Anterior cingulate cortex (tissue), 58 donors: ENCODE results near the gene ARHGAP28.

Experiments used
- DNase-seq, 58 donors: peaks; one replicate each; lab custom pipeline; 2025; lab: John Stamatoyannopoulos, UW

ARHGAP28 gene

GRCh38 chr18:6731222-6731596, 1.7 kb downstream of the ARHGAP28 start:
- no peak for DNase-seq

DNA sequence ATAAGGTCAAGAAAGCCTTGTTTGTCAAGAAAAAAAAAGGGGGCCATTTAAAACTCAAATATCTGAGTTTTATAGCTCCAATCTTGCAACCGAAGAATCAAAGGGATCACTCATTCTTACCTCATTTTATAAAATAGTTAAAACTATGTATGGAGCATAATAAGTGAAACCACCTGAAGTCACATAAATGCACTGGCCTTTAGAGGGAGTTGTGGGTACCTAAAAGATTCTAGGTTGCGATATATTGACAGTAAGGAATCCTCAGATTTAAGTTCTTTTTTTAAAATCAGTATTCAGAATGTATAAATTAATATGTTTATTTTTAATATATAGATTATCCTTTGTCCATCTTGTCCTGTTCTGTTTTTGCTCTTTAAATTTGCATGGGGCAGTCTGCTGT, 3.4 kb downstream of the ARHGAP28 start:
- DNase-seq: no peak

GRCh38 chr18:6733758-6734157, 4.2 kb downstream of the ARHGAP28 start:
- no peak for DNase-seq

- DNase-seq: no peak
Observed at GRCh38 chr18:6734726-6735430, 5.4 kb downstream of the ARHGAP28 start.

GRCh38 chr18:6737833-6738232, 8.3 kb downstream of the ARHGAP28 start:
- no peak for DNase-seq

- no peak for DNase-seq
Observed at GRCh38 chr18:6738622-6739021, 9.1 kb downstream of the ARHGAP28 start.

GRCh38 chr18:6741232-6741663, 11.7 kb downstream of the ARHGAP28 start:
- DNase-seq: peak in 2 of 58 donors; percentile 6 to 16

- DNase-seq: no peak
Observed at GRCh38 chr18:6741786-6742185, 12.3 kb downstream of the ARHGAP28 start.

- DNase-seq: no peak
Observed at GRCh38 chr18:6743999-6744398, 14.5 kb downstream of the ARHGAP28 start.

- DNase-seq: no peak
Observed at GRCh38 chr18:6744816-6745455, 15.4 kb downstream of the ARHGAP28 start.

- no peak for DNase-seq
Observed at GRCh38 chr18:6745504-6746031, 16.1 kb downstream of the ARHGAP28 start.

DNA sequence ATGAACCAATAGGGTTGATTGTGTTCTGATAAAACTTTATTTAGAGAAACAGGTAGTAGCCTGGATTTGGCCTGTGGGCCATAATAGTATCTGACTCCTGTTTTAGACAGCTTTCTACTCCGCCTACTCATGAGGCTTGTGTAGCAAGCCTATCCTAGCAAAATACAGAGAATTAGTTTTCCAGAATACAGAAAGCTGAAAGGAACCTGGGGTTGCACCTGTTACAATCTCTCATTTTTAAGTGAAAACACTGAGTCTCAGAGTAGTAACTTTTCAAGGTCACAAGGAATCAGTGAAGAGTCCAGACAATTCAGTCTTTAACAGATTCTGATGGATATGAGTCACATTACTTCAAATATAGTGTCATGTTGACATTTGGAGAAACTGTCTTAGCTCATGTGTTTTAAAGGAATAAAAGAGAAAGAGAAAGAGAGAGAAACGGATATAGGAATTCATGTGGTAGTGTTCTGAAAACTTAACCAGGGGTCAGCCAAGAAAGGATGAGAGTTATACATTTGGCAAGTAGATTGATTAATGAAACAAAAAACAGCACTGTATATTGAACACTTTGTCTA, 17.0 kb downstream of the ARHGAP28 start:
- DNase-seq: no peak

DNA sequence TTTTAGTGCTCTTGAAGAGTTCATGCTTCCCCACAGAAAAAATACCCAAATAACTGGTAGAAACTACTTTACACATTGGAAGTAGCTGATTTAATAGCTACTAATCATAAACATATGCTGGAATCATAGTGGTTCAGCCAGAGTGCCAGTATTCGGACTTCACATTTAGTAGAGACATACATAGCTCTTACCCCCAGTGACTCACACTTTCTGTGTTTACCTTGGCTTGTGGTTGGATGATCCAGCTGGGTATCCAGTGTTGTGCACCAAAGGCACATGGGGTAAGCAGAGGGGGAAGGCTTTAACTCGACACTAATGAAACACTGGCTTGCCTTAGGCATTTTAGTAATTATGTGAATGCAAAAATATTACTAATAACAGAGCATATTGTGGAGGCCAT, 18.1 kb downstream of the ARHGAP28 start:
- DNase-seq: no peak

DNA sequence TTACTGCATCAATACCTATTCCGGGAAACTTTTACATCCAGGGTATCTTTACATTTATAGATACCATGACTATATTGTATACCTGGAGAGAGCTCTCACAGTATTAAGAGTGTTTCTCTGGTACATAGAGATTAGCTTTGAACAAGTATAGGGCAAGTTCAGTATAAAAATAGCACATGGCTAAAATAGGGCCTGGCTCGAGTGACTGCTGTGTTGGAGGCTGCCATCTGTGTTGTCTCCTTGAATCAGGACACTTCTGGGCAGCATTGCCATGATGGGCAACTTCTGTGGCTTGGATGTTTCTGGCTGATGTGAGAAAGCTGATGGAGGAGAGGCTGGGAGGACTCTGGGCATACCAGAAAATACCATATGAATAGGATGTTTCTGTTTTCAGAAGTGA, 18.7 kb downstream of the ARHGAP28 start:
- no peak for DNase-seq

DNA sequence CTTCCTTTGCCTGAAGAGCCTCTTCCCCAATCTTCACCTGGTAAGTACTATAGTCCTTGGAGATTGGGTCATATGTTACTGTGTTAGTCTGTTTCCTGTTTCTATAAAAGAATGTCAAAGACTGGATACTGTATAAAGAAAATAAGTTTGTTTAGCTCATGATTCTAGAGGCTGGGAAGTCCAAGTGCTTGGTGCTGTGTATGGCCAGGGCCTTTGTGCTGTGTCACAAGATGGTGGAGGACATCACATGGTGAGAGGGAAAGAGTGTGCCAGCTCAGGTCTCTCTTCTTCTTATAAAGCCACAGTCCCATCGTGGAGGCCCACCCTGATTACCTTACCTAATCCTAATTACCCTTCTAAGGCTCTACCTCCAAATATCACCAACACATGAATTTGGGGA, 20.9 kb downstream of the ARHGAP28 start:
- no peak for DNase-seq

- no peak for DNase-seq
Observed at GRCh38 chr18:6751222-6751621, 21.7 kb downstream of the ARHGAP28 start.

DNA sequence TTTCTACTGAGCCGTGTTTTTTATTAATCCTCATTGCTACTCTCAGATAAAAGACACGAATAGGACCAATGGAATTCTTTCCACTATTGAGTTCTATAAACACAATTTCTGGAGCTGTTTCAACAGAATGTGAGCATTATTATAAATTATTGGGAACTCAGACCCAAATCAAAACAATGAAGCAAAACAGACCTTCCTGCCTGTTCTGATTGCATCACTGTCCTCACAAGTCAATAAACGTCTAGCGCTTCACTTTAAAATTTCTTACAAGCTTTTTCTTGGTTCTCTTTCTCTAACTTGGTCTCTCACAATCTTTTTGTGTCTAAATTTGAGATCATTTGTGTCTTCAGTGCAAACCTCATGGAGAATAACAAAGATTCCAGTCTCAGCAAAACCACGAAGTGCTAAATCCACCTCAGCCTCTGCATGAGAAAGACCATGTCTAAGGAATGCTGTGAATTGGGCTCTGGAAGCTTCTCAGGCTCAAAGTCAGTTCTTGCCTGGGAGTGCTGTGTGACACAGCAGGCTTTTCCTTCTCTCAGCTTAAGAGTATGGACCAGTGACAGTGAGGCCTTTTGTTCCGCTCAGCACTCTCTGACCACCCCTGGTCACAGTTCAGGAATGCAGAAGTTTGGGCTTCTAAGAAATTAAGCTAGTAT, 22.8 kb downstream of the ARHGAP28 start:
- no peak for DNase-seq

GRCh38 chr18:6755107-6755506, 25.6 kb downstream of the ARHGAP28 start:
- no peak for DNase-seq

GRCh38 chr18:6757931-6758330, 28.4 kb downstream of the ARHGAP28 start:
- DNase-seq: no peak

GRCh38 chr18:6759579-6759978, 30.1 kb downstream of the ARHGAP28 start:
- no peak for DNase-seq

DNA sequence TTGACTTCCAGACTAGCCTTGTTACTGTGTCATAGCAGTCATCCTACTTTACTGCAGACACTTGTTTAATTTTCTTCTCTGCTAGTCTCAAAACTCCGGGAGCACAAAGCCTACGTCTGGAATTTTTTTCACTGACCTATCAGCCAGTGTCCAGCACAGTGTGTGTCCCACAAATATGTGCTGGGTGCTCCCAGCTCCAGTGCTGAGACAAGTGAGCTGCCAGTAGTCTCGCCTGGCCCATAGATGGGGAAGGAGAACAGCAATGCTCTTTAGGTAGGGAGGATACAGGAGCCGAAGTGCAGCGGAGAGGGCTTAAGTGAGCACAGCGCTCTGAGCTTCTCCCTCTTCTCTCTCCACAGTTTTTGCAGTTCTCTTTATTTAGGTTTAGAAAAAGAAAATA, 34.0 kb downstream of the ARHGAP28 start:
- DNase-seq: no peak
